HG02943 (cell line): ENCODE results near the gene SYF2.
"Not testable (repeated sequence)": the region's sequence is repeated elsewhere in the genome, so short reads cannot be mapped to it uniquely, and the experiment has no call there.

Experiments used
- ATAC-seq: cut with Tn5 transposase; IDR thresholded peaks from one replicate; pipeline ENCODE4 v1.9.1; 2021; ENCODE audit warnings: mild to moderate bottlenecking, low read depth, moderate library complexity; ENCODE audit not compliant: unreplicated experiment

SYF2 gene

DNA sequence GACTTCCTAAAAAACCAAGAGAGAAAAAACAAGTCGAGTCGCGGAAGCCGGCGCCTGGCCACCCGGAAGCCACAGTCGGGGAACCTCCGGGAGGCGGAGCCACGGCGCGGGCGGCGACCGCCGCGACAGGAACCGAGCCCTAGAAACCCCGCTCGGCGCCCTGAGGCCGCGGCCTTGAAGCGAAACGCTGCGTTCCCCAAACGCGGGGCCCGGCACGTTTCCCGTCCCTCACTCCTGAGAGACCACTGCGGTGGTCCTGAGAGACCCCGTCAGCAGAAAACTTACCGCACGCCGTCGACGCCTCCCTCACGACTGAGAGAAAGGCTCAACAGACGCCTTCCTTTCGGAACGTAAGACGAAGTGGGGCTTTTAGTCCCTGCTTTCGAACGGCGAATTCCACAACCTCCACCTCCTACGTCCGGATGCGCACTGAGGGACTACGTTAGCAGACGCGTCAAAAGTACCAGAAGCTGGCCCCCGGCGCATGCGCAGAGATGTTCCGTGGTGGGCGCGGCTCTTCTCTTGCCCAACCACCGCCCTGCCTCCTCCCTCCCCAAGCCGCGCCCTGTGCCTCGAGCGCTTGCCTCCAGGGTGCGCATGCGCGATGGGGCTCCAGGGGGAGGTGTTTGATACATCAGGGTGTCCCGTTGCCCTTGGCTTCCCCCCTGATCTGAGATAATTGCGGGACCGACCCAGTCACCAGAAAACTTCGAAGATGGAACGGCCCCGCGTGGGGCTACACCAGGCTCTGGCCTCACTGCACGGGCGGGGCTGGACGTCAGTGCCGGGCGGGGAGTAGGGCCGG lies 14.9 kb upstream of the SYF2 start, which contains the start of gene RSRP1:
Gene RSRP1, minus strand, starts transcription at position 431 of the 805 bp plus-strand sequence. CDS start 491 bp downstream, outside the sequence.
- ATAC-seq: peak; percentile 79

DNA sequence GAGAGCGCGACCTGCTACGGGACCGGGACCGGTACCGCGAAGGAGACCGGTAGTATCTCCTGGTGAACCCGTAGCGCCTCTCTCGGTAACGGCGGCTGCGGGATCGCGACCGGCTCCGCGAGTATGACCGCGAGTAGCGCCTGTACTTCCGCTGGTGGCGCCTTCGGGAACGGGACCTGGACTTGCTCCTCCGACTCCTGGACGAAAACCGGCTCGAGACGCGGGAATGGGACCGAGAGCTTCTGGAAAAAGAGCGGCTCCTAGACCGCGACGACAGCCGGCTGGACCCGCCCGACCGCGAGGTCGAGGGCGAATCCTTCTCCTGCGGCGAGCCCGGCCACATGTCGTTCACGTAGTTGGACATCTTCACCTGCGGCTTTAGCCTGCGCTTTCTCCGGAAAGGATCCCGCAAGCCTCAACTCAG lies 14.3 kb upstream of the SYF2 start:
- ATAC-seq: peak; percentile 12

DNA sequence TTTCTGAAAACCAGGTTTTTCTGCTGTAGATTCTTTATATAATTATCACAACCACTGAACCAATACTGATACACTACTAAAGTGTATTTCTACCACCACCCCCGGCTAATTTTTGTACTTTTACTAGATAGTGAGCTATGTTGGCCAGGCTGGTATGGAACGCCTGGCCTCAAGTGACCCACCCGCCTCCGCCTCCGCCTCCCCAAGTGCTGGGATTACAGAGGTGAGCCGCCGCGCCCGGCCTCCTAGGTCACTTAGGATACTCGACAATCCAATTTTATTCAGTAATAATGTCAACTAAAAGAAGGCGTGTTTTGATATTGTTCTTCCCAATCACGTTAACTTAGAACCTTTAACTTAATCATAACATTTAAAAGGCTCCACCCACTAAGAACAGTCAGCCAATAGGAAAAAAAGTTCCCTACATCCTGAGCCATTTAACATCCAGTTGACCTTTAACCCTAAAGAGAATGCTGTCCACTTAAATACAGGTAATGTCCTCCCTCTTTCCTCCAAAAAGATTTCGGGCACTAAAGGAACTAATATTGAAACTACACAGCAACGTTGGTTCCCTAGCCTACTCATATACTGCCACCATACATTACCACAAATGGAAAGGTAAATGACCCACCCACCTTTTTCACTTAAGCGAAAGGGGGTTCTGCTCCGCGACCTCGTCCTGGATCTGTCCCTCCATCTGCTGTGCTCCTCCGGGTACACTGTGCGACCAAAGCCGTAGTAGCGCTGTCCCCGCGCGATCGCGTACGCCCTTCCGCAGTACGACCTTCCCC lies 13.7 kb upstream of the SYF2 start:
- no peak for ATAC-seq

DNA sequence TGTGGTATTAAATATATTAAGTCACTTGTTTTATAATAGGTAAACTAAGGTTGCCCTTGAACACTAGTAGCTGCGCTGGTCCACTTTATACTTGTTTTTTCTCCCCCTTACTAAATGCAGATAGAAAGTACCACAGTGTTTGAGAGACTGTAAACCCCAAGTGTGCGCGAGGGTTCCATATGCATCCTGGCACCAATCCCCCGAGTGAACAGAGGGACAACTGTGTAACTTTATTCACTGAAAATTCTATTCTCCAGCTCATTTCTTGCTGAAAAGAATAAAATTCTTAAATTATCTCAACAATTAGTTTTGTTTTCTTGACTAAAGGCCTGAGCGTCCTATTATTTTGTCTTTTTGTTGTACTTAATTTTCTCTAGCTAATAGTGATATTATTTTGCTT lies 13.1 kb upstream of the SYF2 start:
- no peak for ATAC-seq

DNA sequence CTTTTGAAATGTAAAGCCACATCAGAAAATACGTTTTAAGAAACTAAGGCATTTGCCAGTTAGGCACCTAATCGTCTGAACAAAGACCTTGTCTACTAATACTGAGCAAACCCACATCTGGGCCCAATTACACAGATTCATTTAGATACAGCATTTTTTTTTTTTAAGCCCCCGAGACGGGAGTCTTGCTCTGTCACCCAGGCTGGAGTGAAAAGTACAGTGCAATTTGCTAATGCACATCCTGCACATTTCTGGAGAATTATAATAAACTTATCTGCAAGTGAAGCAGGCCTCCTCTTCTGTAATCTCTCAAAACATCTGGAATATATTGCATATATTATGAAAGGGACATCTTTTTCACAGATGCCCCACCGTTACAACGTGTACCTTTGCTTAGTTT lies 11.6 kb upstream of the SYF2 start:
- no peak for ATAC-seq

DNA sequence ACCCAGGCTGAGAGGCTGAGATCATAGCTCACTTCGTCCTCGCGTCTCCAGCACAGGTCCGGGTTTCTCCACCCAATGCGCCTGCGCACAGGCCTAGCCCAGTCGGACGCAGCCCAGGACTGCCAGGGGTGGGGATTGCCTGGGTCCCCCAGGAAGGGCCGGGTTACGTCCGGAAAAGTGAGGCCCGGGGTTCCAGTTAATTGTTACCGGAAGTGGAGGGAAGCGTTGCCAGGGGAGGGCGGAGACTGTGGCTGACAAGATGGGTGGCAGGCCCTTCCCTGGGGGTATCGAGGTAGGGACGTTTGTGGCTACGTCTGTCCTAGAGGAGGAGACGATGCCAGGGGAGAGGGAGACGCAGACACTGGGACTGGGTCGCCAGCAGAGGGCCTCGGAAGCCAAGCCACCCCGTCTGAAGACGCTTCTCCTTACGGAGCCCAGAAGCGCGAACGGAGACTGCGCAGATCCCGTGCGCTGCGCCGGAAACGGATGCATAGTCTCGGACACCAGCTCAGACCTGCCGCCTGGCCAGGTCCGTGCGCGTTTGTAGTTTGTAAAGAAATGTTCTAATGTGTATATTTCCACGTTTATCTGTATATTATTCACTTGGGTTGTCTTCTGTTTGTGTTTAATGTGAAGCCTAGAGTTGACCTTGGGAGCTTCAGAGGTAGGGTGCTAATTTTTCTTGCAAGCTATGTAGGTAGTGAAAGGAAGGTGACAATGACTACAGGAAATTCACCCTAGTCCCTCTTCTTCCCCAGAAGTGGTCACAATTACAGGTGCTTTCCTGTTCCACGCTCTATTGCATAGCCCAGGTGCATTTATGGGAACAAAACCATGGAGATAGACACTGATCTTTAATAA lies 7.6 kb upstream of the SYF2 start:
- peak; percentile 62 for ATAC-seq

DNA sequence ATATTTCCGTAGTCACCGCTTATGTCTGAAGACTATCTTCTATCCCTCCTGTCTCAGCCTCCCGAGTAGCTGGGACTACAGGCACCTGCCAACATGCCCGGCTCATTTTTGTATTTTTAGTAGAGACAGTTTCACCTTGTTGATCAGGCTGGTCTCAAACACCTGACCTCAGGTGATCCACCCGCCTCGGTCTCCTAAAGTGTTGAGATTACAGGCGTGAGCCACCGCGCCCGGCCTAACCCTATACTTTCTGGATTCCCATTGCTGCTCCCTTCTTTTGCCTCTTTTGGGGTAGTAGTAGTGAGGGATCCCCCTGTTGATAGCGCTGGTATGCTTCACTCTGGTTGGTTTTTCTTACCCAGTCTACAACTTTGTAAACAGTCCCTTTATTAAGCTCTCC lies 5.7 kb upstream of the SYF2 start:
- ATAC-seq: no peak

DNA sequence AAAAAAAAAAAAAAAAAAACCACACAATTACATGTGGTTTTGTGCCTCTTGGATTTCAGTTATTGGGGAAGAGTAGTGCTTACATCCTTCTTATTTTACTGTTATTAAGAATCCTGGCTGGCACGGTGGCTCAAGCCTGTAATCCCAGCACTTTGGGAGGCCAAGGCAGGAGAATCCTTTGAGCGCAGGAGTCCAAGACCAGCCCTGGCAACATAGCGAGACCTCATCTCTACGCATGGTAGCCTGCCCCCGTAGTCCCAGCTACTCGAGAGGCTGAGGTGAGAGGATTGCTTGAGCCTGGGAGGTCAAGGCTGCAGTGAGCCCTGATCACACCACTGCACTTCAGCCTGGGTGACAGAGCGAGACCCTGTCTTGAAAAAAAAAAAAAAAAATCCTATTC lies 4.0 kb upstream of the SYF2 start:
- ATAC-seq: not testable (repeated sequence)

DNA sequence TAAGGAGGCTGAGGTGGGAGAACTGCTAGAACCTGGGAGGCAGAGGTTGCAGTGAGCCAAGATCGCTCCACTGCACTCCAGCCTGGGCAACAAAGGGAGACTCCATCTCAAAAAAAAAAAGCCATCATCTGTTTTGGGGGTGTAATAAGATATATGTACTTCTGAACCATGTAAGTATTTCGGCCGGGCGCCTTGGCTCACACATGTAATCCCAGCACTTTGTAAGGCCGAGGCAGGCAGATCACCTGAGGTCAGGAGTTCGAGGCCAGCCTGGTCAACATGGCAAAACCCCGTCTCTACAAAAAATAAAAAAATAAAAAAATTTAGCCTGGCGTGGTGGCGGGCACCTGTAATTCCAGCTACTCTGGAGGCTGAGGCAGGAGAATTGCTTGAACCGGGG lies 3.1 kb upstream of the SYF2 start:
- not testable (repeated sequence) for ATAC-seq

DNA sequence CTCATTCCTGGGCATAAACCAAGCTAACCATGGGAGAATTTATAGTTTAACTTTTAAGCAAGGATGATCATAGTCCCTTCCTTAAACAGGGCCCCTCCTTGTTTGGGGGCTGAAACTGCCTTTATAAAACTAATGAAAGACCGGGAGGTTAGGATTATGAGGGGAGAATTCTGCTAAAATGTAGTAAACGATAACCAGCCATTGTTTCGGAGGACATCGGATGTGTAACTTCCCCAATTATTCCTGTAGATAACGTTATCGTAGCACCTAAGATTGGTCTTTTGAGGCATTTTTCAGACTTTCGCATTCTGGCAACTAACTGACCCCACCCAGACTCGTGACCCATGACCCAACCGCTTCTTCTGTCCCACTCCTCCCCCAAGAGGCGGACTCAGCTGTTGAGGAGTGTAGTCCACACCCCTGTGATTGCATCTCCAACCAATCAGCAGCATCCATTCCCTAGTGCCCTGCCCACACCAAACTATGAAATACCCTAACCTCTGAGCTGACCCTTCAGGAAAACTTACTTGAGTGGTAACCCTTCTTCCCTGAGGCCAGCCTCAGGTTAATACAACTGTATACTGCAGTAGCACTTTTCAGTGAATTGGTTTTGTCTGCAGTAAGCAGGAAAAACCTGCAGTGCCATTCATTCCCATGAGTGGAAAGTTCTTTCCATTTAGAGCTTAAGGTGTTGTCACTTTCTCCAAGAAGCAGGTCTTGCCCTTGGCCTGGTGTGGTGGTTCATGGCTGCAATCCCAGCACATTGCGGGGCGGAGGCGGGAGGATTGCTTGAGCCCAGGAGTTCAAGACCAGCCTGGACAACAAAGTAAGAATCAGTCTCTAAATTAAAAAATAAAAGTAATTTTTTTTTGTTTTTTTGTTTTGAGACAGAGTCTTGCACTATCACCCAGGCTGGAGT lies 823 bp upstream of the SYF2 start:
- no peak for ATAC-seq

DNA sequence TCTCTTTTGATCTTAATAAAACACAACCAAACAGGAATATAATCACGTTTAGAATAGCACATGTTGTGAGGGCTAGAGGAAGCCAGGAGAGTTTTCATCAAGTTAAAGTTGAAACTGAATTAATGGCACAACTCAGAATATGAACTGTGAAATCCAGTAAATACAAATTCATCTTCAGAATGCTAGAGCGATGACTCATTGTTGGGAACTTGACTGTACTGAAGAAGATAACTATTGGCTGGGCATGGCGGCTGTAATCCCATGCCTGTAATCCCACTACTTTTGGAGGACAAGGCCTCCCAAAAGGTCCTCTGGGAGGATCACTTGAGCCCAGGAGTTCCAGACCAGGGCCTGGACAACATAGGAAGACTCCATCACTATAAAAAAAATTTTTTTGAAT lies 8.8 kb downstream of the SYF2 start:
- ATAC-seq: no peak

DNA sequence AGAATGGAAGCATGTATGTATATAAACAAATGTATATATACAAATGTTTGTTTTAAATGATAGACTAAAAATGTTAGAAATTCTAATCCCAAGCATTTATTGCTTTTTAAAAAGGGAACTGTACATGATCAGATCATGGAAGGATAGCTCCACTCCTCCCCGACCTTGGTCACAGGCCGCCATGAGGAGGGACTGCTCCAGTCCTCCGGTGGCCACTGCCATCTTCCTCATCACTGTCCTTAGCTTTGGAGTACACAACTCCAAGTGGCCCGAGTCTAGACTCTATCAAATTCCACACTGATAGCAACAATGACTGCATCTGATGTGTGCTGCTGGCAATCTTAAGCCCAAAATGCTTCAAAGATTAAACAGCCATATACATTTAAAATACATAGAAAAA lies 9.7 kb downstream of the SYF2 start:
- no peak for ATAC-seq

DNA sequence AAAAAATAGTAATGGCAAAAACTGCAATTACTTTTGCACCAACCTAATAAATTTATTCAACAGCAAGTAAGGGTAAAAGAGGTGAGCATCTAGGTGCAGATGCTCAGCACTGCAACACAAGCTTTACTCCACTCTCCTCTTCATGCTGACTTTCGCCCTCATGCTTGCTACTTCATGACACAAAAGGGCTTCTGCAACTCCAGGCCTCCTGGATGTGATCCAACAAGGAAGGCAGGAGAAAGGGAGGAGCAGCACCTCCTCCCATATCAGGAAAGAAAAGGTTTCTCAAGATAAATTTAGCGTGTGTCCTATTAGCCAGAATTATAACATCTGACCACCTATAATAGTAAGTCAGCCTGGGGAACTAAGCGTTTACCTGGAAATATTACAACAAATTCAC lies 11.6 kb downstream of the SYF2 start:
- ATAC-seq: no peak

DNA sequence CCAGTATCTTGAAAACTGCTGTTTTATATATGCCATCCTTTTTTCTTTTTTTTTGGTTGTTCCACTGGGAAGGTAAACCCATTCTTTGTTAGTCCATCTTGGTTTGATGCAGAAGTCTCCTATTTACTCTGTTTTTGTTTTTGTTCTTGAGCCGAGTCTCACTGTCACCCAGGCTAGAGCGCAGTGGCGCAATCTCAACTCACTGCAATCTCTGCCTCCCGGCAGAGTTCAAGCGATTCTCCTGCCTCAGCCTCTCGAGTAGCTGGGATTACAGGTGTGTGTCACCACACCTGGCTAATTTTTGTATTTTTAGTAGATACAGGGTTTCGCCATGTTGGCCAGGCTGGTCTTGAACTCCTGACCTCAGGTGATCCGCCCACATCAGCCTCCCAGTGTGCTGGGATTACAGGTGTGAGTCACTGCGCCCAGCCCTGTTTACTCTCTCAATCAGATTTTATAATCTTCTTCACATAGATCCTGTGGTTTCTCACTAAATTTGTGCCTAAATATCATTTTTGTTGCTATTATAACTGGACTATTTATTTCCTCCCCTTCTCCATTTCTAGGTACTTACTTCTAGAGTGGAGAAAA lies 12.5 kb downstream of the SYF2 start:
- ATAC-seq: no peak

DNA sequence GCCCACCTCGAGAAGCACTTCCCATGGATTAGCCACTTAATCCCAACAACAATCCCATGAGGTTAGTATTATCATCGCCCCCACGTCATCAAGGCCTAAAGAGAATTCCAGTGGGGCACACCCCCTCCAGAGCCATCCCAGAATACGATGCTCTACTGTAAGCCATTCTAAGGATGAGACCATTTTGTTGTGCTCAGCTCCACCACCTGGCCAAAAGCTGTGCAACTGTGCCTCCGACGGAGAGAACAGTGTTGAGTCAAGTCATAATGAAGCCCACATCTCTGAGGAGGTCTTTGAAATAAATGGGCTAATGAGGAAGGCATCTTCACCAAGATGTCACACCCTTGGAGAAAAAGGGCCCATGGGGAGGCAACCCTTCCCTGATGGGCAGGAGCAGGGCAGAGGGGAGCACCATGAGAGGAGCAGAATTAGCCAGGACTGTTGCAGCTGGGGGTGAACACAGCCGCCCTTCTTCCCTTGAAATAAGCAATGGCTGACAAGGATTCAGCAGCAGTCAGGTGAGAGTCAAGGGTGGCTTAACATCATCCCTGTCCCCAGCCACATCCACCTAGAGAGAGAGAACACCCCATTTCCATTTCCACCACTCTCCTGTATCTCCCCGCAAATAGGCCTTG lies 14.6 kb downstream of the SYF2 start:
- no peak for ATAC-seq

DNA sequence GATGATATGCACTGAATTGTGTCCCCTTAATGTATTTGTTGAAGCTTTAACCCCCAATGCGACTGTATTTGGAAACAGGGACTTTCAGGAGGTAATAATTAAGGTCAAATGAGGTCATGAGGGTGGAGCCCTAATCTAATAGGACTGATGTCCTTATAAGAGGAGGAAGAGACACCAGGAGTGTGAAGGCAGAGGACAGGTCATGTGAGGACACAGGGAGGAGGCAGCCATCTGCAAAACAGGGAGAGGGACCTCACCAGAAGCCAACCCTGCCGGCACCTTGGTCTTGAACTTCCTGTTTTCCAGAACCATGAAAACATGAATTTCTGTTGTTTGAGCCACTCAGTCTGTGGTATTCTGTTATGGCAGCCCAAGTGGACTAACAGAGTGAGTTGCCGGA lies 15.3 kb downstream of the SYF2 start:
- ATAC-seq: no peak

DNA sequence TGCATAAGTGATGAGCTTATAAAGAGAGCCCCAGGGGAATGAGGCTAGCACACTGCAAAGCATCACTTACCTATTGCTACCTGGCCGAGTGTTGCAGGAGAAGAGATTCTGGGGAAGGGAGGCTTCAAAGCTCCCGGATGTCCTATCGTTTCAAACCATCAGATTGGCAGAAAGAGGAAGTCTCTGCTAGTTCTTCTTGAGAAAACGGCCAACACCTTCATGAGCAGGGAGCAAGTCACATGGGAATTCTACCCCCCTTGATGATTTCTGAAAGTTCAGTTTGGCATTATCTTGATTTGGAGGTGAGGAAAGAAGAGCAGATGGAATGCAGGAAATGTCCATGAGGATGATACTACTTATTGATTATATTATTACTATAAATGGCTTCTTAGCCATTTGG lies 16.2 kb downstream of the SYF2 start:
- ATAC-seq: no peak

DNA sequence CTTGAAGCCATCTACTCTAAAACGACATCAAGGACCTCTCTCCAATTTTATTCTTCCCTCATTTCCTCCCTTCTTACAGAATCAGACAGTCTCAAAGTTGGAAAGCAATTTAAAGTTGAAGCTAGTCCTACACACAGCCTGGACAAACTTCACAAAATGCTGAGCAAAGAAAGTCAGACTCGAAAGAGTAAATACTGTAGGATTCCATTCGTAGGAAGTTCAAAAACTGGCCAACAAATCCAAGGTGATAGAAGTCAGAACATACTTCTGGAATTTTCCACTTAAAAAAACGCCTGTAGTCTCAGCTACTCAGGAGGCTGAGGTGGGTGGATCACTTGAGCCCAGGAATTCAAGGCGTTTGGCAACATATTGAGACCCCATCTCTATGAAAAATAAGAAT lies 19.6 kb downstream of the SYF2 start:
- no peak for ATAC-seq

DNA sequence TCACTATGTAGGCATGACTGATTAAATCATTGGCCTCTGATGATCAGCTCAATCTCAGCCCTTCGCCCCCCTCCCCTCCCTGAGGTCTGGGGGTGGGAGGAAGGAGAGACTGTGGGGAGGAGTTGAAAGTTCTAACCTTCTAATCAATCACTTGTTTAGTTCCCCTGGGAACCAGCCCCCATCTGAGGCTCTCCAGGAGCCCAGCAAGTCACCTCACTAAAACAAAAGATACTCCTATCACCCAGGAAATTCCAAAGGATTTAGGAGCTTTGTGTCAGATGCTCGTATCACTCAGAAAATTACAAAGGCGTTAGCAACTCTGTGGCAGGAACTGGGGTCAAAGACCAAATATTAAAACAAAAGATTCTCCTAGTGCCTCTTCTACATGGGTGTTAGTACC lies 21.6 kb downstream of the SYF2 start:
- no peak for ATAC-seq
